Activated effector memory CD4-positive, alpha-beta T cell treated with anti-CD3 and anti-CD28 coated beads, Interleukin-2, amount 50 U/mL, for 16 hours (primary cell): Measurements from ENCODE around the gene LYZL2.

Source experiments
- DNase-seq: peaks from one replicate; pipeline ENCODE4 v3.0.0-alpha.2; 2020

Gene LYZL2

DNA sequence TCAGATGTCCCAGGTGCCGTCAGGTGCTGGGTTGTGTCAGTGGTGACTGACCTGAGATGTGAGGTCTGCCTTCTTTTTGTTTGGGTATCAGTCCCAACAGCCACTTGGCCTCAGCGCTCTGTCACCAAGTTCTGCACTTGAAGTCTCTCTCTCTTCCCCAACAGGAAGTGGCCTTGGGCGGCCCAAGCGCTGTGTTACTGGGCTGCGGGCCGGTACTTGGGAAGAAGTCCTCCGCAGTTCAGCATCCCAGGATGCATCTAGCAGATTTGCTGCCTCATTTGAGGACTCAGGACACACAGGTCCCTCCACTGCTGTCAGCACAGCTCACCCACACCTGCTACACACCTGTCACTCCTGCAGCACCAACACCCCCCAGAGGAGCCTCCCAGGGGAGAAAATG is 40.1 kb downstream of the LYZL2 start:
- no peak for DNase-seq

DNA sequence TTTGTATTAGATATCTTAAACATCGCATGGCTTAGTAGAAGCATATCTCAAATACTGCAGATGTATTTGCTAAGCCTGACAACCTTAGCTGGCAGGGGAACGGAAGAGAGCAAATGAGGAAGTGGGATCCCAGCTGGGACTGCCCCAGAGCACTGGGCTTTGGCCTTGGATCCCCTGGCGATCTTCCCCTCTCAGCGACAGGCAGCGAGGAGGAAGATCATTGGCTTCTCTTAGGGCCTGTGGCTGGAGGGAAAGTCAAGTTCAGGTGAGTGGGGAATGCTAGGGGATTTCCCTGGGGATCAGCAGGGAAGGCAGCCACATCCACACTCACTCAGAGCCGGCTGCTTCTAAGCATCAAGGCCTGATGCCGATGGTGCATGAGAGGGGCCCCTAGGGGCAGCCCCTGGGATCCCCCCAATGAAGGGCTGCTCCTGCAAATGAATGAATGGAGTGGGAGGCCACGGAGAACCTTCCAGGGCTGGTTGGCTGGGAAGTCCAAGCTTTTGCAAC is 42.0 kb downstream of the LYZL2 start:
- DNase-seq = no peak

DNA sequence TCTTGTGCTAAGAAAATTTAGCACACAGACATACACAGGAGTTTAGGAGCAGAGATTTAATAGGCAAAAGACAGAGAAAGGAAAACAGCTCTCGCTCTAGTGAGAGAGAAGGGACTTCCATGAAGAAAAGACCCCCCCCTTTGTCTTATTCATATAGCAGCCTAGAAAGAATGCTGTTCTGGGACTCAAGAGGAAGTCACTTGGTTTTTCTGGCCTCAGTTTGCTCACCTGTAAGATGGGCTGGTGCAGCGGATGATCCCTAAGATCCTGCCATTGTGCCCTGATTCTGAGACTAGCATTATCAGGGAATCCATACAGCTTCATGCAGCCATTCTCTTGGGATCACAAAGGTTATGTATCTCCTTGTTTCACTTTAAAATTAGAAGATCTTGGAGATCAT is 42.7 kb downstream of the LYZL2 start:
- no peak for DNase-seq

GRCh38 chr10:30583778-30584415 is 45.7 kb downstream of the LYZL2 start:
- DNase-seq = no peak

DNA sequence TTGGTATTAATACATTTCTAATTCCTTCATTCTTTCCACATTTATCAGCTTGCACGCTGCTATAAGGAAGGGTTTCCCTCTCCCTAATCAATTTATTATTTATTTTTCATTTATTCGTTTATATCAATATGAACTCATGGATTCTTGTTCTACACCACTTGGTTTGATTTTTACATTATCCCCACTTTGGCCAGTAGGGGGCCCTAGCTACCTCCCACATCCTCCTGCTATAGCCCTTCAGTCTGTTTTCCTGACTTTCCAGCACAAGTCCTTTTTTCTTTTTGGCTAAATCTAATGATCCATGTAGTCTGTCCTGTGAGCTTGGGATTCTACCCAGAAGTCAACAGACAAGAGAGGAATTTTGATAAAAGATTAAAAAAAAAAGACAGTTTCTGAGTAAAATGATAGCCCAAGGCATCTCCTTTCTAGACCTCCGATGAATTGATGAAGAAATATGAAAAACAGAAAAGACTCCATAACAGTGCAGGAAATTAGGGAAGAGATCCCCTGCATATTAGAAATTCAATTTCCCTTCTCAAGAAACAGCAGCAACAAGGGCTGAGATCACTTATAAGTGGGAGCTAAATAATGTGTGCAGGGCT is 47.7 kb downstream of the LYZL2 start:
- DNase-seq = peak; percentile 66

DNA sequence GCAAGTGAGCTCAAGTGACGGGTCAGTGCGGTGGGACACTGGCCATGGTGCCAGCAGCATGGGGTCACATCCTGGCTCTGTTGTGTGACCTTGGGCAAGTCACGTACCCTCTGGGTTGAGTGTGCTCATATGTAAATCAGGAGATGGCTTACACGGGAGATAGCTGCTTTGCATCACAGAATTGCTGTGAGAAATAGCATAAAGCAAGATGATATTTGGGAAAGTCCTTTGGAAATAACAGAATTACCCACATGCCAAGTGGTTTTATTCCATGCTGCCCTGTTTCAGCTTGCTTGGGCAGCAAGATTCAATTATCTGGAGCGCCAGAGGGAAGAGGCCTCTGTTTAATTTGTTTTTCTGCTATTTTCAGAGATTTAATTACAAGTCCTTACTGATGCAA is 48.9 kb downstream of the LYZL2 start:
- DNase-seq = no peak

DNA sequence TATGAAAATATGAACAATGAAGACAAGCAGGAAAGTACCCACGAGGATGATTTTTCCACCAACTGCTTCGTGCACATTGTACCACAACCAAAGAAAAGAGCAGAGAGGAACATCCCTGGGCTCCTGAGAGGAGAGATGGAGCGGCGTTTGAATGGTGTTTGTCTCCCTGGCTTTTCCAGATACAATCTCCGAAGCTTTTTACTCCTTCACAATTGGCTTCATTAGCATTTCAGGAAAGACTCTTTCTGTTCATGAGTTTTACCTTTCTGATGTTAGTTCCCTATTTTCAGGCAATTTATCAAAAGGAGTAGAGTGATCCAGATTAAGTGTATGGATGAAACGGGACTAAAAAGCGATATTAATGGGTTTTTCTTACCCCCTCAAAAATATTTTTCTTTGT is 49.3 kb downstream of the LYZL2 start:
- no peak for DNase-seq

DNA sequence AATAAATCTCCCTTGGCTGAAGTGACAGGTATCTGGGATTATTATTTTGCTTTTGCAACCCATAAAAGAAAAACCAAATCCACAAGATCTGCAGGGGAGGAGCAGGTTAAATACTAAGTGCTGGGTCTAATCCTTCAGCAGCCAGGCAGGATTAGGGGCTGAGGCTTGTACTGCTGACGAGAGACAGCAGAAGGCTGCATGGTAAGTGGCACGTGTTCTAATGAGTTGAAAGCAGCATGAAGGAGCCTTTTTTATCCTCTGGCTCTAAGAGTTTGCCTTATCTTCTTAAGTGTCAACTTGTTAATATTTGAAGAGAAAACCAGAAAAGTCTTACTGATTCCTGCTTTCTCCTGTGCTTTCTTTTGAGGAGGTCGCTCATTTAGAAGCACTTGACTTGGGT is 50.0 kb downstream of the LYZL2 start:
- DNase-seq = no peak

- DNase-seq = no peak
These were observed 52.5 kb downstream of the LYZL2 start for GRCh38 chr10:30577048-30577447.

GRCh38 chr10:30576641-30577040 is 52.9 kb downstream of the LYZL2 start:
- no peak for DNase-seq

- no peak for DNase-seq
These were observed 55.1 kb downstream of the LYZL2 start for GRCh38 chr10:30574432-30574796.

GRCh38 chr10:30573721-30574431 is 55.7 kb downstream of the LYZL2 start:
- no peak for DNase-seq

DNA sequence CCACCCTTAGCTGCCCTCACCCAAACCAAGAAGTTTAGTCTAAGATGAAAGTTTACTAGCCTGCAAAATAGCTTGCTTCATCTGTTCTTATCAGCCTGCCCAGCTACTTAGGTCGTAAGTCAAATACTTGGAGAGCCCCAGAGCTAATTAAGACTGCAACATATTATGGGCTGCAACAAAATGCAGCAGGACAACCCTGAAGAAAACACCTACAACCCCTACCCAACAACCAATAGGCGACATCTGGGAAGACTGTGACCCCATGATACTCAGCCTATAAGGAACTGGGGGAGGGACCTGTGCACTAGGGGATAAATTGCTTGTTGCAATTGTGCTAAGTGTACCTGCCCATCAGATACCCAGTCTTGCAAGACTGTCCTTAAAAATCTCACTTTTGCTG is 64.1 kb downstream of the LYZL2 start:
- DNase-seq = no peak

DNA sequence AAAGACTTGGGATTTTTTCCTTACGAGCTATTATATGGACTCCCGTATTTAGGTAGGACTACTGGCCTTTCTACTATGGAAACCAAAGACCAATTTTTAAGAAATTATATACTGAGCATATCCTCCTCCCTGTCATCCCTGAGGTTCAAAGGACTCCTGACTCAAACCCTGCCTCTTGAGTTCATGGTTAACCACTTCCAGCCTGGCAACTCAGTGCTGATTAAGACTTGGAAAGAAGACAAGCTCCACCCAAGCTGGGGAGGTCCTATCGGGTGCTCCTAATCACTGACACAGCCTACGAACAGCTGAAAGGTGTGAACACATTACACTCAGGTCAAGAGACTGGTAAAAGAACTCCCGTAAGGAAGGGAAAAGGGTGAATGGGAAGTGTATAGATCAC is 66.8 kb downstream of the LYZL2 start:
- DNase-seq = no peak
